ENCODE data around the gene KRTAP10-11. TPM values are rescaled to one million over a fixed set of nuclear protein-coding genes. Genes with fewer than 3 reads are reported as not detected.

Gene KRTAP10-11
- total RNA-seq, 1 experiment from 2014 or later: not detected

DNA sequence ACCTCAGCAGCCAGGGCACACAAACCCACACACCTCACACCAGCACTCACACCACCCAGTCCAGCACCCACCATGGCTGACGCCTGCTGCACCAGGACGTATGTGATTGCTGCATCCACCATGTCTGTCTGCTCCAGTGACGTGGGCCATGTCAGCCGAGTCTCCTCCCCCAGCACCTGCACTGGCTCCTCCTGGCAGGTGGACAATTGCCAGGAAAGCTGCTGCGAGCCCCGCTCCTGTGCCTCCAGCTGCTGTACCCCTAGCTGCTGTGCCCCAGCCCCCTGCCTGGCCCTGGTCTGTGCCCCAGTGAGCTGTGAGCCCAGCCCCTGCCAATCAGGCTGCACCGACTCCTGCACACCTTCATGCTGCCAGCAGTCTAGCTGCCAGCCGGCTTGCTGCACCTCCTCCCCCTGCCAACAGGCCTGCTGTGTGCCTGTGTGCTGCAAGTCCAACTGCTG is 34.2 kb upstream of the KRTAP10-11 start, which contains the start of gene KRTAP10-8:
Gene KRTAP10-8, plus strand, starts transcription at position 51 of the 458 bp plus-strand sequence. Its CDS starts 22 bp downstream, at position 73.
- Mint-ChIP-seq H3K36me3 (ENCODE audit: insufficient read depth, unreplicated experiment) (no peaks in the 10 kb centered on the region), H3K27ac (ENCODE audit: unreplicated experiment) (no peak within 1 kb of the TSS), H3K9me3 (ENCODE audit: unreplicated experiment) (peaks cover 41% of the 10 kb centered on the region), H3K4me3 (ENCODE audit: unreplicated experiment) (no peak within 1 kb of the TSS), H3K27me3 (ENCODE audit: insufficient read depth, unreplicated experiment) (peaks cover 6% of the 10 kb centered on the region), H3K4me1 (ENCODE audit: low read depth, unreplicated experiment) (no peaks in the 10 kb centered on the region)
- CTCF ChIA-PET: no interaction called here
- TF ChIP-seq, protein P1, sequence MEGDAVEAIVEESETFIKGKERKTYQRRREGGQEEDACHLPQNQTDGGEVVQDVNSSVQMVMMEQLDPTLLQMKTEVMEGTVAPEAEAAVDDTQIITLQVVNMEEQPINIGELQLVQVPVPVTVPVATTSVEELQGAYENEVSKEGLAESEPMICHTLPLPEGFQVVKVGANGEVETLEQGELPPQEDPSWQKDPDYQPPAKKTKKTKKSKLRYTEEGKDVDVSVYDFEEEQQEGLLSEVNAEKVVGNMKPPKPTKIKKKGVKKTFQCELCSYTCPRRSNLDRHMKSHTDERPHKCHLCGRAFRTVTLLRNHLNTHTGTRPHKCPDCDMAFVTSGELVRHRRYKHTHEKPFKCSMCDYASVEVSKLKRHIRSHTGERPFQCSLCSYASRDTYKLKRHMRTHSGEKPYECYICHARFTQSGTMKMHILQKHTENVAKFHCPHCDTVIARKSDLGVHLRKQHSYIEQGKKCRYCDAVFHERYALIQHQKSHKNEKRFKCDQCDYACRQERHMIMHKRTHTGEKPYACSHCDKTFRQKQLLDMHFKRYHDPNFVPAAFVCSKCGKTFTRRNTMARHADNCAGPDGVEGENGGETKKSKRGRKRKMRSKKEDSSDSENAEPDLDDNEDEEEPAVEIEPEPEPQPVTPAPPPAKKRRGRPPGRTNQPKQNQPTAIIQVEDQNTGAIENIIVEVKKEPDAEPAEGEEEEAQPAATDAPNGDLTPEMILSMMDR (IDR thresholded peaks at IDR 0.05; ENCODE audit: insufficient read depth in 1 of 2, low read depth in 1 of 2, low read length in 1 of 2, severe bottlenecking in 1 of 2, unreplicated experiment in 1 of 2): no peak
- H3K4me3 ChIP-seq (ENCODE audit: low read depth, low read length): no peak within 1 kb of the TSS
- H3K27me3 ChIP-seq (replicated peaks; ENCODE audit: control insufficient read depth, insufficient read depth, low read length): no peaks in the 10 kb centered on the region
- H3K9me3 ChIP-seq: 0 out of 2 replicates have a peak, but pooled peaks cover 5% of the 10 kb centered on the region
- H3K36me3 ChIP-seq (ENCODE audit: control insufficient read depth, insufficient read depth, low read length): no peaks in the 10 kb centered on the region
- DNase-seq: no peak
- POLR2A ChIA-PET: no interaction called here
- intact Hi-C loops (cut with micrococcal nuclease; ENCODE audit: unreplicated experiment): no loop called here
- no peaks in the 10 kb centered on the region for H3K4me1 ChIP-seq
- BruUV-seq (replicated peaks): no TSS peak

DNA sequence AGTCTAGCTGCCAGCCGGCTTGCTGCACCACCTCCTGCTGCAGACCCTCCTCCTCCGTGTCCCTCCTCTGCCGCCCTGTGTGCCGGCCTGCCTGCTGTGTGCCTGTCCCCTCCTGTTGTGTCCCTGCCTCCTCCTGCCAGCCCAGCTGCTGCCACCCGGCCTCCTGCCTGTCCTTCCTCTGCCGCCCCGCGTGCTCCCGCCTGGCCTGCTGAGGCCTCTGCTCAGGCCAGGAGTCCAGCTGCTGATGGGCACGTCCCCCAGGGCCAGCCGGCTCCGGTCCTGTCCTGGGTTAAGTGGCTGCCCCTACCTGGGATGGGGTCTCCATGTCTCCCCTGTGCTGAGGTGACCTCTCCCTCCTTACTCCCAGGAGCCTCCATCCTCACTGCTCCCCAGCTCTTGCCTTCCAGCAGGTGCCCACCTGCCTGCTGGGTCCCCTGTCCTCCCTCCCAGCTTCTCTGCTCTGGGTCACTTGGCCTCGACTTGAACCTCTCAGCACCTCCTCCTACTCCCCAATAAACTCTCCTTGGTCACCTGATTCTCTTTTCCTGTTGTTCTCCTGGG is 33.5 kb upstream of the KRTAP10-11 start:
- ChIA-PET POLR2A (no interaction called here), CTCF (no interaction called here)
- 0 out of 2 replicates have a peak, but pooled peaks cover 5% of the 10 kb centered on the region for H3K9me3 ChIP-seq
- TF ChIP-seq, protein P1 (IDR thresholded peaks at IDR 0.05; ENCODE audit: insufficient read depth in 1 of 2, low read depth in 1 of 2, low read length in 1 of 2, severe bottlenecking in 1 of 2, unreplicated experiment in 1 of 2): no peak
- no TSS peak for BruUV-seq (replicated peaks)
- no peak overlapping the region for H3K4me3 ChIP-seq (ENCODE audit: low read depth, low read length)
- Mint-ChIP-seq H3K36me3 (ENCODE audit: insufficient read depth, unreplicated experiment) (no peaks in the 10 kb centered on the region), H3K9me3 (ENCODE audit: unreplicated experiment) (peaks cover 41% of the 10 kb centered on the region), H3K27ac (ENCODE audit: unreplicated experiment) (no peak overlapping the region), H3K4me3 (ENCODE audit: unreplicated experiment) (no peak overlapping the region), H3K27me3 (ENCODE audit: insufficient read depth, unreplicated experiment) (peaks cover 6% of the 10 kb centered on the region), H3K4me1 (ENCODE audit: low read depth, unreplicated experiment) (no peaks in the 10 kb centered on the region)
- intact Hi-C loops (cut with micrococcal nuclease; ENCODE audit: unreplicated experiment): no loop called here
- no peaks in the 10 kb centered on the region for H3K27me3 ChIP-seq (replicated peaks; ENCODE audit: control insufficient read depth, insufficient read depth, low read length)
- no peaks in the 10 kb centered on the region for H3K36me3 ChIP-seq (ENCODE audit: control insufficient read depth, insufficient read depth, low read length)
- DNase-seq: no peak
- H3K4me1 ChIP-seq: no peaks in the 10 kb centered on the region

DNA sequence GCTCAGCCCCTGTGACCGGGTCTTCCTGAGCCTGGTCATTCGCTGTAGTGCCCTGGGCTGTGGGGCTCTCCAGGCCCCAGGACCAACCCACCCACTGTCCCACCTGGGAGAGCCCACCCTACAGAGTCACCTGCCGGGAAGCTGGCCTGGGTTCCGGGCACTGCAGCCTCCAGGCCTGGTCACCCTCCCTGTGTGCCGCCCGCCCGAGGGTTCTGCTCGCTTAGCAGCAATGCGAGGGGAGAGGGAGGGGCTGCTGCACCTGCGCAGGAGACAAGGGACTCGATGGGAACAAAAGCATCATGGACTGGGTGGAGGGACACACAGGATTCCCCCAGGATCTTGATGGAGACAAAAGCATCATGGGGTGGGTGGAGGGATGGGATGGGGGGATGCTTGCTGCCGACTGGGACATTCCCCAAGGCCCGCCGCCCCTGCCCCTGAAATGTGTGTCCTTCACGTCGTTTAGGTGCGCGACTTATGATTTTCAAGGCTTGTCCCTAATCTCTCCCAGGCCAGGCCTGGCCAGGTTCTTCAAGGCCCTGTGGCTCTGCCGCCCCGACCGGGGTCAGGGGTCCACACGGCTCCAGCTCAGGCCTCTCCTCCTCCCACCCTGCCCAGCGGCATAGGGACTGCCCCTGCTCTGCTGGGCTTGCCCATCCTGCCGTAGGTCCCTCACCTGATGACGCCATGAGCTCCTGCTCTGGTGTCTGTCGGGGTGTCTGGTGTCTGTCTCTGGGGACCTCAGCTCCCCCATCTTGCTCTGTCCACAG is 32.6 kb upstream of the KRTAP10-11 start:
- peaks cover 6% of the 10 kb centered on the region for H3K27me3 Mint-ChIP-seq (ENCODE audit: insufficient read depth, unreplicated experiment)
- intact Hi-C loops (cut with micrococcal nuclease; ENCODE audit: unreplicated experiment): no loop called here
- Histone ChIP-seq H3K36me3 (ENCODE audit: control insufficient read depth, insufficient read depth, low read length) (no peaks in the 10 kb centered on the region), H3K9me3 (0 out of 2 replicates have a peak, but pooled peaks cover 5% of the 10 kb centered on the region), H3K4me3 (ENCODE audit: low read depth, low read length) (no peak overlapping the region), H3K27me3 (replicated peaks; ENCODE audit: control insufficient read depth, insufficient read depth, low read length) (no peaks in the 10 kb centered on the region), H3K4me1 (no peaks in the 10 kb centered on the region)
- H3K36me3 Mint-ChIP-seq (ENCODE audit: insufficient read depth, unreplicated experiment): no peaks in the 10 kb centered on the region
- no TSS peak for BruUV-seq (replicated peaks)
- no peaks in the 10 kb centered on the region for H3K4me1 Mint-ChIP-seq (ENCODE audit: low read depth, unreplicated experiment)
- ChIA-PET CTCF (no interaction called here), POLR2A (no interaction called here)
- peaks cover 40% of the 10 kb centered on the region for H3K9me3 Mint-ChIP-seq (ENCODE audit: unreplicated experiment)
- H3K4me3 Mint-ChIP-seq (ENCODE audit: unreplicated experiment): no peak overlapping the region
- TF ChIP-seq, protein P1 (IDR thresholded peaks at IDR 0.05; ENCODE audit: insufficient read depth in 1 of 2, low read depth in 1 of 2, low read length in 1 of 2, severe bottlenecking in 1 of 2, unreplicated experiment in 1 of 2): no peak
- no peak overlapping the region for H3K27ac Mint-ChIP-seq (ENCODE audit: unreplicated experiment)
- no peak for DNase-seq

All from Caco-2 (cell line).